Right atrium auricular region (tissue), 2 donors: Measurements from ENCODE around the gene FXYD1. TPM values are rescaled to one million over a fixed set of nuclear protein-coding genes. Genes with fewer than 3 reads are reported as not detected.

Source experiments
- DNase-seq: peaks from one replicate; pipeline ENCODE4 v3.0.0-alpha.2; 2019; ENCODE audit warnings: low spot score
- H3K27ac ChIP-seq, 2 donors: fragments of 200-600 bp; sonication (generic); 1 replicate in 1 of 2; 2 replicates in 1 of 2; pipeline ENCODE4 v1.5.1; 2016 to 2019
- H3K27me3 ChIP-seq, 2 donors: fragments of 200-600 bp; sonication (generic); one replicate each; pipeline versions ENCODE4 v1.5.1 to v1.6.0; 2017 to 2019
- H3K36me3 ChIP-seq: fragments of 200-600 bp; sonication (generic); one replicate; pipeline ENCODE4 v1.5.1; 2016
- H3K4me1 ChIP-seq, 2 donors: fragments of 200-600 bp; sonication (generic); one replicate each; pipeline versions ENCODE4 v1.5.1 to v1.6.0; 2017 to 2019
- H3K4me3 ChIP-seq, 2 donors: fragments of 200-600 bp; sonication (generic); 1 replicate in 1 of 2; 2 replicates in 1 of 2; pipeline ENCODE4 v1.5.1; 2017 to 2019; ENCODE audit warnings: mild to moderate bottlenecking in 1 of 2, moderate library complexity in 1 of 2
- H3K9me3 ChIP-seq, 2 donors: fragments of 200-600 bp; sonication (generic); one replicate each; pipeline ENCODE4 v1.5.1; 2019
- CTCF ChIP-seq, 2 donors: fragments of 200-600 bp; sonication (generic); IDR thresholded peaks; one replicate each; pipeline ENCODE4 v1.5.1; 2019; ENCODE audit warnings: antibody characterized with exemption in 2 of 2
- total RNA-seq, 2 donors: library from RNA; depleted of rRNA; stranded (reverse); fragments of >200 nt; gene quantifications; one replicate each; pipeline ENCODE4 v1.1.0, GENCODE V29; 2016

The FXYD1 gene
- total RNA-seq, 2 donors from 2014 or later = 166 to 175 TPM

GRCh38 chr19:35144259-35144599, 5.6 kb downstream of the FXYD1 start:
- Histone ChIP-seq H3K27me3 (no peaks in the 10 kb centered on the region), H3K4me1 (peaks cover 0 to 48% of the 10 kb centered on the region in 2 donors)
- no peak for DNase-seq

GRCh38 chr19:35144600-35145436, 6.2 kb downstream of the FXYD1 start:
- Histone ChIP-seq H3K36me3 (no peaks in the 10 kb centered on the region), H3K27ac (no peak overlapping the region), H3K4me1 (peaks cover 0 to 42% of the 10 kb centered on the region in 2 donors), H3K27me3 (no peaks in the 10 kb centered on the region), H3K9me3 (no peaks in the 10 kb centered on the region), H3K4me3 (no peak overlapping the region)
- no peak for TF ChIP-seq CTCF (IDR thresholded peaks at IDR 0.05)
- DNase-seq = no peak

More at GRCh38 chr19:35144259-35144599, 5.6 kb downstream of the FXYD1 start:
- Histone ChIP-seq H3K4me3 (no peak overlapping the region), H3K9me3 (no peaks in the 10 kb centered on the region), H3K36me3 (no peaks in the 10 kb centered on the region), H3K27ac (no peak overlapping the region)
- no peak for TF ChIP-seq CTCF (IDR thresholded peaks at IDR 0.05)

- Histone ChIP-seq H3K27ac (no peak overlapping the region), H3K4me3 (no peak overlapping the region), H3K9me3 (no peaks in the 10 kb centered on the region), H3K36me3 (no peaks in the 10 kb centered on the region), H3K27me3 (no peaks in the 10 kb centered on the region), H3K4me1 (peaks cover 0 to 24% of the 10 kb centered on the region in 2 donors)
- DNase-seq = no peak
- no peak for TF ChIP-seq CTCF (IDR thresholded peaks at IDR 0.05)
Observed at GRCh38 chr19:35146746-35147459, 8.3 kb downstream of the FXYD1 start.

- Histone ChIP-seq H3K36me3 (no peaks in the 10 kb centered on the region), H3K9me3 (no peaks in the 10 kb centered on the region), H3K4me3 (no peak overlapping the region), H3K27ac (no peak overlapping the region), H3K27me3 (peaks cover 0 to 7% of the 10 kb centered on the region in 2 donors), H3K4me1 (peaks cover 0 to 16% of the 10 kb centered on the region in 2 donors)
- no peak for DNase-seq
- no peak for TF ChIP-seq CTCF (IDR thresholded peaks at IDR 0.05)
Observed at GRCh38 chr19:35149463-35149862, 10.8 kb downstream of the FXYD1 start.

- Histone ChIP-seq H3K4me3 (no peak overlapping the region), H3K27ac (no peak overlapping the region), H3K4me1 (peaks cover 0 to 20% of the 10 kb centered on the region in 2 donors), H3K36me3 (no peaks in the 10 kb centered on the region), H3K9me3 (no peaks in the 10 kb centered on the region), H3K27me3 (peaks cover 0 to 7% of the 10 kb centered on the region in 2 donors)
- TF ChIP-seq CTCF (IDR thresholded peaks at IDR 0.05) = no peak
- no peak for DNase-seq
Observed at GRCh38 chr19:35150445-35150844, 11.8 kb downstream of the FXYD1 start.
